CD4-positive, alpha-beta T cell treated with Interleukin-4 for 1 hour (primary cell): ENCODE data around the gene RAP1GAP2.
"Not testable (repeated sequence)": the region's sequence is repeated elsewhere in the genome, so short reads cannot be mapped to it uniquely, and the experiment has no call there.

ENCODE experiments used
- DNase-seq, 2 donors: peaks; one replicate each; pipeline ENCODE4 v3.0.0-alpha.2; 2020 to 2022

Gene RAP1GAP2

GRCh38 chr17:2890778-2891177, 94.5 kb downstream of the RAP1GAP2 start:
- not testable (repeated sequence) for DNase-seq

GRCh38 chr17:2892305-2892971, 96.2 kb downstream of the RAP1GAP2 start:
- DNase-seq, result no peak

- DNase-seq, result no peak
Observed at GRCh38 chr17:2893422-2893914, 97.2 kb downstream of the RAP1GAP2 start.

GRCh38 chr17:2894782-2895181, 98.5 kb downstream of the RAP1GAP2 start:
- DNase-seq, result no peak

- no peak for DNase-seq
Observed at GRCh38 chr17:2897605-2898004, 101.4 kb downstream of the RAP1GAP2 start.

GRCh38 chr17:2898255-2898926, 102.2 kb downstream of the RAP1GAP2 start:
- no peak for DNase-seq

GRCh38 chr17:2899906-2900305, 103.7 kb downstream of the RAP1GAP2 start:
- no peak for DNase-seq

GRCh38 chr17:2900842-2901241, 104.6 kb downstream of the RAP1GAP2 start:
- no peak for DNase-seq

GRCh38 chr17:2901582-2901981, 105.3 kb downstream of the RAP1GAP2 start:
- no peak for DNase-seq

- DNase-seq, result no peak
Observed at GRCh38 chr17:2902546-2902945, 106.3 kb downstream of the RAP1GAP2 start.

- no peak for DNase-seq
Observed at GRCh38 chr17:2903193-2903974, 107.1 kb downstream of the RAP1GAP2 start.

- DNase-seq, result no peak
Observed at GRCh38 chr17:2904135-2904534, 107.9 kb downstream of the RAP1GAP2 start.

GRCh38 chr17:2905269-2905668, 109.0 kb downstream of the RAP1GAP2 start:
- no peak for DNase-seq

GRCh38 chr17:2905696-2906501, 109.7 kb downstream of the RAP1GAP2 start:
- no peak for DNase-seq

GRCh38 chr17:2906901-2907300, 110.7 kb downstream of the RAP1GAP2 start:
- DNase-seq, result no peak

GRCh38 chr17:2909175-2909845, 113.1 kb downstream of the RAP1GAP2 start:
- DNase-seq, result no peak

GRCh38 chr17:2909846-2910234, 113.6 kb downstream of the RAP1GAP2 start:
- DNase-seq, result no peak

GRCh38 chr17:2911035-2911754, 115.0 kb downstream of the RAP1GAP2 start:
- DNase-seq, result no peak

- no peak for DNase-seq
Observed at GRCh38 chr17:2911755-2912111, 115.5 kb downstream of the RAP1GAP2 start.

GRCh38 chr17:2912754-2913153, 116.5 kb downstream of the RAP1GAP2 start:
- no peak for DNase-seq

- DNase-seq, result no peak
Observed at GRCh38 chr17:2916461-2916860, 120.2 kb downstream of the RAP1GAP2 start.

- no peak for DNase-seq
Observed at GRCh38 chr17:2921443-2921842, 125.2 kb downstream of the RAP1GAP2 start.
